MG63 (cell line): ENCODE data around the gene METTL9. TPM values are rescaled to one million over a fixed set of nuclear protein-coding genes. Genes with fewer than 3 reads are reported as not detected.
A peak's percentile ranks its signal among the peaks of the same experiment; 100 is the strongest.
"Not testable (repeated sequence)": the region's sequence is repeated elsewhere in the genome, so short reads cannot be mapped to it uniquely, and the experiment has no call there.

Experiments used
- DNase-seq: peaks from one replicate; pipeline ENCODE4 v3.0.0-alpha.2; 2020
- H3K27me3 ChIP-seq: fragments of 250-450 bp; sonication (Bioruptor Pico); 2 replicates; pipeline ENCODE4 v1.5.1; 2020; ENCODE audit warnings: mild to moderate bottlenecking, moderate library complexity
- H3K36me3 ChIP-seq: fragments of 250-450 bp; sonication (Bioruptor Pico); 2 replicates; pipeline ENCODE4 v1.5.1; 2020; ENCODE audit warnings: mild to moderate bottlenecking, moderate library complexity
- H3K4me3 ChIP-seq: fragments of 250-450 bp; sonication (Bioruptor Pico); 2 replicates; pipeline ENCODE4 v1.5.1; 2020; ENCODE audit warnings: mild to moderate bottlenecking, moderate library complexity
- H3K9me3 ChIP-seq: fragments of 250-450 bp; sonication (Bioruptor Pico); 2 replicates; pipeline ENCODE4 v1.5.1; 2020; ENCODE audit warnings: mild to moderate bottlenecking, moderate library complexity
- total RNA-seq: library from RNA; depleted of rRNA; stranded (reverse); fragments of >200 nt; shearing (Covaris generic); gene quantifications from 2 replicates; pipeline ENCODE4 v1.2.3, GENCODE V29; 2014; ENCODE audit warnings: low replicate concordance

The METTL9 gene
- total RNA-seq, 1 experiment from 2014 or later, result 210 TPM

DNA sequence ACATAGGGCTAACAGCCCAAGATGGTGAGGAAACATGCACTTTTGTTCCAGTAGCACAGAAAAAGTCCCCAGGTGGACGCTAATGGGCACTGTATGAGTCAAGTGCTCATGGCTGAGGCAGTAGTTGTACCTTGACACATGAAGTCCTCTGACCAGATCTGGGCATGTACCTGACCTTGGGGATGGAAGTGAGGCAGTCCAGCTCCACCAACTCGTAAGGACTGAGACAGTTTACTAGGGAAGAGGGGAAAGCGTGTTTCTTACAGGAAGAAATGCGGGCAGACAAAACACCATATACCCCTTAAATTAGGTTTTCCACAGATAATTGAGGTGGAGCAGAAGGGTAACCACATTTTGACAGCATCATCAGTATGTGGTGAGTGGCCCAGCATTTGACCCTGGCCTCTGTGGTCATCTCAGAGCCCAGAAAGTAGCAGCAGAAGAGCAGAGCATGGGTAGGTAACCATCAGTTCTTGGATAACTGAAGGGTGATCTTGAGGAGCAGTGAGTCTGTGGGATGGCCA lies 32.4 kb upstream of the METTL9 start:
- DNase-seq, result no peak
- Histone ChIP-seq H3K27me3 (no peaks in the 10 kb centered on the region), H3K9me3 (no peaks in the 10 kb centered on the region), H3K4me3 (no peak overlapping the region), H3K36me3 (no peaks in the 10 kb centered on the region)

DNA sequence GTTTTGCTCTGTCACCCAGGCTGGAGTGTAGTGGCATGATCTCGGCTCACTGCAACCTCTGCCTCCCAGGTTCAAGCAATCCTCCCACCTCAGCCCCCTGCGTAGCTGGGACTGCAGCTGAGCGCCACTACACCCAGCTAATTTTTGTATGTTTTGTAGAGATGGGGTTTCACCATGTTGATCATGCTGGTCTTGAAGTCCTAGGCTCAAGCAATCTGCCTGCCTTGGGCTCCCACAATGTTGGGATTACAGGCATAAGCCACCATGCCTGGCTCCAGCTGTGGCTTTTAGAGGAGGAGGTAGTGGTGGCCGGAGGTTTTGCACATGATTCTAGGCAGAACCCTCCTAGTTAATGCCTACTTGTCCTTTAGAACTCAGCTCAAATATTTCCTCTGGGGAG lies 31.9 kb upstream of the METTL9 start:
- H3K9me3 ChIP-seq, DNase-seq, H3K4me3 ChIP-seq, H3K36me3 ChIP-seq, H3K27me3 ChIP-seq: not testable (repeated sequence)

DNA sequence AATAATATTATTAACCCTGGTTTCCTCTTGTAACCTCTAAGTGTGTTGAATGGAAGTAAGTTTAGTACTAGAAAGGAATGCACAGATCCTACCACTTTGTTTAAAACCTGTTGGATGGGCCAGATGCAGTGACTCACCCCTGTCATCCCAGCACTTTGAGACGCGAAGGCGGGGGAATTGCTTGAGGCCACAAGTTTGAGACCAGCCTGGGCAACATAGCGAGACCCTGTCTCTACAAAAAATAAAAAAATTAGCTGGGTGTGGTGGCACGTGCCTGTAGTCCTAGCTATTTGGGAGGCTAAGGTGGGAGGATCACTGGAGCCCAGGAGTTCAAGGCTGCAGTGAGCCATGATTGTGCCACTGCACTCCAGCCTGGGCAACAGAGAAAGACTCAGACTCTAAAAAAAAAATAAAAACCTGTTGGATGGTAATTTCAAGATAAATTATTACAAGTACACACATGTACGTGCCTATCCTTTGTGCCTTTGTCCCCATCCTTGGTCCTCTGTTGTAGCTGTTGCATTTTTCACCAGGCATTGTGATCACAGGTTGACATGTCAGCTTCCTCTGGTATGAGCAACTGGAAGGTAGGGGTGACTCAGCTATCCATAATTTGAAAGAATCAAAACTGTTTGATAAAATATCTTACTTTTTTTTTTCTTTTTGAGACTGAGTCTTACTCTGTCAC lies 30.7 kb upstream of the METTL9 start:
- H3K36me3 ChIP-seq, result no peaks in the 10 kb centered on the region
- peak; percentile 24 for DNase-seq
- H3K4me3 ChIP-seq, result no peak overlapping the region
- no peaks in the 10 kb centered on the region for H3K27me3 ChIP-seq
- H3K9me3 ChIP-seq, result no peaks in the 10 kb centered on the region

DNA sequence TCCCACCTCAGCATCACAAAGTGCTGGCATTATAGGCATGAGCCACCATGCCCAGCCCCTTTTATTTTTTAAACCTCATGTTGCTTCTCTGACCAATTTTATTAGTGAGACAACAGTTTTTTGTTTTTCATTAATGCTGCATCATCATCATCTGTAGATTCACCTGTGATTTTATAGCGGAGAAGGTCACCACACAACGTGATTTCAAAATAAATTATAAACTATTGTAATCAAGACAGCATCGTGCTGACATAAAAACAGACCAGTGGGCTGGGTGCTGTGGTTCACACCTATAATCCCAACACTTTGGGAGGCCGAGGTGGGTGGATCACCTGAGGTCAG lies 28.7 kb upstream of the METTL9 start:
- DNase-seq, result no peak
- Histone ChIP-seq H3K9me3 (no peaks in the 10 kb centered on the region), H3K36me3 (no peaks in the 10 kb centered on the region), H3K4me3 (no peak overlapping the region), H3K27me3 (no peaks in the 10 kb centered on the region)

DNA sequence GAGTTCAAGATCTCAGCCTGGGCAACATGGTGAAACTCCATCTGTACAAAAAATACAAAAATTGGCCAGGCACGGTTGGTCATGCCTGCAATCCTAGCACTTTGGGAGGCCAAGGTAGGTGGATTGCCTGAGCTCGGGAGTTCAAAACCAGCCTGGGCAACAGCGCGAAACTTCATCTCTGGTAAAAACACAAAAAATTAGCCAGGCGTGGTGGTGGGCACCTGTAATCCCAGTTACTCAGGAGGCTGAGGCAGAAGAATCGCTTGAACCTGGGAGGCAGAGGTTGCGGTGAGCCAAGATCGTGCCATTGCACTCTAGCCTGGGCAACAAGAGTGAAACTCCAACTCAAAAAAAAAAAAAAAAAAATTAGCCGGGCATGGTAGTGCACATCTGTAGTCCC lies 25.9 kb upstream of the METTL9 start:
- not testable (repeated sequence) for H3K27me3 ChIP-seq, H3K4me3 ChIP-seq, H3K9me3 ChIP-seq, DNase-seq, H3K36me3 ChIP-seq

DNA sequence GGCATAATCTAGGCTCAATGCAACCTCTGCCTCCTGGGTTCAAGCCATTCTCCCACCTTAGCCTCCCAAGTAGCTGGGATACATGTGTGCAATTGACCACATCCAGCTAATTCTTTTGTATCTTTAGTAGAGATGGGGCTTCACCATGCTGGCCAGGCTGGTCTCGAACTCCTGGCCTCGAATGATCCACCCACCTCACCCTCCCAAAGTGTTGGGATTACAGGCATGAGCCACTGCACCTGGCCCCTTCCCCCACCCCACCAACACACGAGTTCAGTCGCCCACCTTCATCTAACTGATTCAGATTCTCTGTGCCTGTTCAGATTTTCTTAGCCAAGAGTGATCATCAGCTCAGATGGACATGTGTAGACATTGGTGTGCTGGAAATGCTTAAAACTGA lies 25.0 kb upstream of the METTL9 start:
- no peaks in the 10 kb centered on the region; the same call in 1 of the 2 replicates for H3K27me3 ChIP-seq

DNA sequence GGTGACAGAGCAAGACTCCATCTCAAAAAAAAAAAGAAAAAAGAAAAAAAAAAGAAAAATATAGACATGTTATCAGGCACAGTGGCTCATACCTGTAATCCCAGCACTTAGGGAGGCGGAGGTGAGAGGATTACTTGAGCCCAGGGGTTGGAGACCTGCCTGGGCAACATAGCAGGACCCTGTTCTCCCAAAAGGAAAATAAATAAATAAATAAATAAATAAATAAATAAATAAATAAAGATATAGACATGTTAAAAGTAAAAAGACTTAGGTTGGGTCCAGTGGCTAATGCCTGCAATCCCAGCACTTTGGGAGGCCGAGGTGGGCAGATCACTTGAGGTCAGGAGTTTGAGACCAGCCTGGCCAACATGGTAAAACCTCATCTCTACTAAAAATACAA lies 23.1 kb upstream of the METTL9 start:
- not testable (repeated sequence) for H3K4me3 ChIP-seq, H3K36me3 ChIP-seq, DNase-seq, H3K27me3 ChIP-seq, H3K9me3 ChIP-seq

More for the DNA sequence above, 25.0 kb upstream of the METTL9 start:
- H3K36me3 ChIP-seq, result no peaks in the 10 kb centered on the region
- no peak for DNase-seq
- H3K4me3 ChIP-seq, result no peak overlapping the region
- no peaks in the 10 kb centered on the region for H3K9me3 ChIP-seq

DNA sequence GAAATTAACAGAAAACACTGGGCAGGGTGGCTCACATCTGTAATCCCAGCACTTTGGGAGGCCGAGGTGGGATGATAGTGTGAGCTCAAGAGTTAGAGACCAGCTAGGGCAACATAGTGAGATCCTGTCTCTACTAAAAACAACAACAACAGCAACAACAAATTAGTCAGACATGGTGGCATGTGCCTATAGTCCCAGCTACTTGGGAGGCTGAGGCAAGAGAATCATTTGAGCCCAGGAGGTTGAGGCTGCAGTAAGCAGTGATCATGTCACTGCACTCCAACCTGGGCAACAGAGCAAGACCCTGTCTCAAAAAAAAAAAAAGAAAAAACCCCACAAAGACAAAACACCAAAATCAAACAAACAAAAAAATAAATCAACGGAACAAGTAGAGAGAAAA lies 21.9 kb upstream of the METTL9 start:
- not testable (repeated sequence) for H3K36me3 ChIP-seq, H3K4me3 ChIP-seq, DNase-seq, H3K27me3 ChIP-seq, H3K9me3 ChIP-seq

DNA sequence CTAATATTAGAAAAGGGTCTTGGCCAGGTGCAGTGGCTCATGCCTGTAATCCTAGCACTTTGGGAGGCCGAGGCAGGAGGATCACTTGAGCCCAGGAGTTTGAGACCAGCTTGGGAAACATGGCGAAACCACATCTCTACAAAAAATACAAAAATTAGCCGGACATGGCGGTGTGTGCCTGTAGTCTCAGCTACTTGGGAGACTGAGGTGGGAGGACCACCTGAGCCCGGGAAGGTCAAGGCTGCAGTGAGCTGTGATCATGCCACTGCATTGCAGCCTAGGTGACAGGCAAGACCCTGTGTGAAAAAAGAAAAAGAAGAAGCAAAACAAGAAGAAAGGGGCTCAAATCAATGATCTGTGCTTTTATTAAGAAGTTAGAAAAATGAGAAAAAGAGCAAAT lies 21.1 kb upstream of the METTL9 start:
- H3K9me3 ChIP-seq, H3K4me3 ChIP-seq, DNase-seq, H3K27me3 ChIP-seq, H3K36me3 ChIP-seq: not testable (repeated sequence)

DNA sequence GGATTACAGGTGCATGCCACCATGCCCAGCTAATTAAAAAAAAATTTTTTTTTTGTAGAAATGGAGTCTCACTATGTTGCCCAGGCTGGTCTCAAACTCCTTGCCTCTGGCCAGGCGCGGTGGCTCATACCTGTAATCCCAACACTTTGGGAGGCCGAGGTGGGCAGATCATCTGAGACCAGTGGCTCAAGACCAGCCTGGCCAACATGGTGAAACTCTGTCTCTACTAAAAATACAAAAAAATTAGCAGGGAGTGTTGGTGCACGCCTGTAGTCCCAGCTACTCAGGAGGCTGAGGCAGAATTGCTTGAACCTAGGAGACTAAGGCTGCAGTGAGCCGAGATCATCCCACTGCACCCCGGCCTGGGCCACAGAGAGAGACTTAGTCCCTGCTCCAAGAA lies 19.2 kb upstream of the METTL9 start:
- not testable (repeated sequence) for H3K27me3 ChIP-seq, DNase-seq, H3K4me3 ChIP-seq, H3K36me3 ChIP-seq, H3K9me3 ChIP-seq

DNA sequence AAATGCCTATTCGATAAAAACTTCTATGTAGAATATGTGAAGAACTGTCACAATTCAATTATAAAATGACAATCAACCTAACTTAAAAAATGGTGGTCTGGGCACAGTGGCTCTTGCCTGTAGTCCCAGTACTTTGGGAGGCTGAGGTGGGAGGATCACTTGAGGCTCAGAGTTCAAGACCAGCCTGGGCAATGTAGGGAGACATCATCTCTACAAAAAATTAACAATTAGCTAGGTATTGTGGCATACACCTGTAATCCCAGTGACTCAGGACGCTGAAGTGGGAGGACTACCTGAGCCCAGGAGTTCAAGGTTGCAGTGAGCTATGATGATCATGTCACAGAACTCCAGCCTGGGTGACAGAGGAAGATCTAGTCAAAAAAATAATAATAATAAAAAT lies 18.6 kb upstream of the METTL9 start:
- H3K4me3 ChIP-seq, result no peak overlapping the region
- no peaks in the 10 kb centered on the region; the same call in 1 of the 2 replicates for H3K27me3 ChIP-seq
- no peaks in the 10 kb centered on the region for H3K9me3 ChIP-seq
- H3K36me3 ChIP-seq, result no peaks in the 10 kb centered on the region
- no peak for DNase-seq

DNA sequence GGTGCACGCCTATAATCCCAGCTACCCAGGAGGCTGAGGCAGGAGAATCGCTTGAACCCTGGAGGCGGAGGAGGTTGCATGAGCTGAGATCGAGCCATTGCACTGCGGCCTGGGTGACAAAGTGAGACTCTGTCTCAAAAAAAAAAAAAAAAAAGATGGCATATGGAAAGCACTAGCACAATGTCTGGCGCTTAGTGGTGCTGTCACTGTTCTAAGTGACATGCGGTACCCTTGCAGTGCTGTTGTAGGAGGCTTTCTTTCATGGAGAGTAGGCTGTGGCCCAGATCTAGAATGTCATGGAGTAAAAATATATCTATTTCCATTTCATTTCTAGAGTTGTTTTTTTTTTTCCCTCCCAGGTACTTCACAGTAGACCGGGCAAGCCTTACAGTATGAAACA lies 14.6 kb upstream of the METTL9 start:
- Histone ChIP-seq H3K36me3 (no peaks in the 10 kb centered on the region), H3K27me3 (no peaks in the 10 kb centered on the region), H3K9me3 (no peaks in the 10 kb centered on the region), H3K4me3 (no peak overlapping the region)
- DNase-seq, result no peak

DNA sequence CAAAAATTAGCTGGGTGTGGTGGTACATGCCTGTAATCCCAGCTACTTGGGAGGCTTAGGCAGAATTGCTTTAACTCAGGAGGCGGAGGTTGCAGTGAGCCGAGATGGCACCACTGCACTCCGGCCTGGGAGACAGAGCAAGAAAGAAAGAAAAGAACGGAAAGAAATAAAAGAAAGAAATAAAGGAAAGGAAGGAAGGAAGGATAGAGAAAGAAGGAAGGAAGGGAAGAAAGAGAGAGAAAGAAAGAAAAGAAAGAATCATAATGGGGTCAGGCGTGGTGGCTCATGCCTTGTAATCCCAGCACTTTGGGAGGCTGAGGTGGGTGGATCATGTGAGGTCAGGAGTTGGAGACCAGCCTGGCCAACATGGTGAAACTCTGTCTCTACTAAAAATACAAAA lies 10.8 kb upstream of the METTL9 start:
- H3K27me3 ChIP-seq, H3K36me3 ChIP-seq, H3K9me3 ChIP-seq, H3K4me3 ChIP-seq: not testable (repeated sequence)
- DNase-seq, result peak; percentile 39

DNA sequence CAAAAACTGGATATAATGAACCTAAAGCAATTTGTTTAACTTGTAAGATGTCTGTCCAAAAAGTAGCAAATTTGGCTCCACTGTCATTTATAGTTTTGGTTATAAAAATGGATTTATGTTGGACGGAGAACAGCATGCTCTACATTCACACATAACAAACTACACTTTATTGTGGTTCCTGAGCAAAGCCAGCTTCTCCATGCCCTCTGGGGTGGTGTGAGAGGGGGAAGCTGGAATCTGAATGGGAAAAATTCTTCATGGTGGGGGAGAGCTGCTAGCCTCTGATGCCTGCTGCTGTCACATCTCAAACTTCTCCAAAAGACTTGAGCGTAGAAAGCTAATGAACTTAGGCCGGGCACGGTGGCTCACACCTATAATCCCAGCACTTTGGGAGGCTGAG lies 9.8 kb upstream of the METTL9 start:
- Histone ChIP-seq H3K9me3 (no peaks in the 10 kb centered on the region), H3K36me3 (no peaks in the 10 kb centered on the region), H3K4me3 (no peak overlapping the region), H3K27me3 (no peaks in the 10 kb centered on the region)
- DNase-seq, result no peak

DNA sequence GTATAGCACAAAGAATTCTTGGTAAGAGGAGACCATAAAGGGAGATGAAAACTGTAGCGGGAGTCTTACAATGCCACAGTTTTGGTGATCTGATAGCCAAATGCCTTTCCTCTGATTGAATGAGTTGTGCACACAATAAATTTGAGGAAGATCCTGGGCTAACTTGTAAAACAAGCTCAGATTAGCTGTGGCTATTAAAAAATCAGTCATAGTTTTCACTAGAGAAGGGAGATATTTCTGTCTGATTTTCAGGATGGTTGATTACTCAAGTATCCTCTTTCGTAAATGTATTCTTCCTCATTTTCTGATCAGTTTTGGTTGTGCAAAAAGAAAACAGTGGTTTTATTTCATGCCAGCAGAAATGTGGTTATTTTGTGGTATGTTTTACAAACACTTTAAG lies 9.1 kb upstream of the METTL9 start:
- no peaks in the 10 kb centered on the region for H3K27me3 ChIP-seq
- H3K9me3 ChIP-seq, result no peaks in the 10 kb centered on the region
- no peaks in the 10 kb centered on the region for H3K36me3 ChIP-seq
- DNase-seq, result no peak
- no peak overlapping the region for H3K4me3 ChIP-seq

DNA sequence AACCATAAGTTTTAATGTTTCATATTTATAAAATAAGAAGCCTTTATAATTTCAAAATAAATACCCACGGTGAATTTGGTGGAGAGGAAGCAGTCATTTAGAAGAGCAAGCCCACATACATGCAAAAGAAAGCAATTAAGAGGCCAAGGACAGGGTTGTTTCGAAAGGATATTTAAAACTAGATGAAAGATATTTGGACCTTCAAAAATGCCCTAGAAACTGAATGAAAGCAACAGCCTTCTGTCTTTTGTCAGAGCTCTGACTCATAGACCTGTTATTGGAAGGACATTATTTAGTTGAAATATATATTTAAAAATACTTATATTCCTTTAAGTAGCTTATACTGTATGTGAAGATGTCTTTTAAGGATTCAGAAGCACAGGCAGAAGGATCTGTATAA lies 8.6 kb upstream of the METTL9 start:
- Histone ChIP-seq H3K4me3 (no peak overlapping the region), H3K27me3 (no peaks in the 10 kb centered on the region), H3K36me3 (no peaks in the 10 kb centered on the region), H3K9me3 (no peaks in the 10 kb centered on the region)
- DNase-seq, result no peak

DNA sequence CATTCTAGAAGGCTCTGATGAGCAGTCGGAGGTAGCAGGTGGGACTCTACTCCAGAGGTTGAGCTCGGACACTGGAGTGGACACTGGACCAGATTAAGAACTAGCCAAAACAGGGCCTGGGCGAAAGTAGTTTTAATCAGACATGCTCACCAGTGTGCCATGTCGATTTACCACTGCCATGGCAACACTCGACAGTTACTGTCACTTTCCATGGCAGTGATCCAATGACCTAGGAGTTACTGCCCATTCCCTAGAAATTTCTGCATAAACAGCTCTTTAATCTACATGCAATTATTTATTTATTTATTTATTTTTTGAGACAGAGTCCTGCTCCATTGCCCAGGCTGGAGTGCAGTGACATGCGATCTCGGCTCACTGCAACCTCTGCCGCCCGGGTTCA lies 7.2 kb upstream of the METTL9 start:
- Histone ChIP-seq H3K4me3 (no peak overlapping the region), H3K36me3 (no peaks in the 10 kb centered on the region), H3K27me3 (no peaks in the 10 kb centered on the region), H3K9me3 (no peaks in the 10 kb centered on the region)
- DNase-seq, result no peak

DNA sequence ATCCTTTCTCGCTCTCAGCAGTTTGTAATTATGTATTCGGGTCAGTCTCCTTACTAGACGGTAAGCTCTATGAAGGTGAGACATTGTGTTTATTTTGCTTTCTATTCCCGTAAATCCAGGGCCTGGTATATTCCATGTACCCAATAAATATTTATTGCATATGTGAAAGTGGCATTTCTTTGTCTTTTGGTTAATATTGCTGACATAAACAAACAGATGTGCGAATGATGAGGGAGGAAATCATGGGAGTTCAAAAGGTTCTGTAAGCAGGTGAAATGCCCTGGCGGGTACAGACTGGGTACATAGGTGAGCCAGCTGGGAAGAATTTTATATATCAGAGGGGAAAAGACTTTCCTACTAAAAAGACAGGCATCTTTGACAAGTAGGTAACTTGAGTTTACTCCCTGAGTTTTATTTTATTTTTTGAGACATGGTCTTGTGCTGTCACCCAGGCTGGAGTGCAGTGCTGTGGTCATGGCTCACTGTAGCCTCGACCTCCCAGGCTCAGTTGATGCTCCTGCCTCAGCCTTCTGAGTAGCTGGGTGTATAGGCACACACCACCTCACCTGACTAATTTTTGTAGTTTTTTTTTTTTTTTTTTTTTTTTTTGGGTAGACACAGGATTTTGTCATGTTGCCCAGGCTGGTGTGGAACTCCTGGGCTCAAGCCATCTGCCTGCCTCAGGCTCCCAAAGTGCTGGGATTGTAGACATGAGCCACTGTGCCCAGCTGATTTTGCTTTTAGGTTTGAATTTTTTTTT lies 5.7 kb upstream of the METTL9 start:
- H3K9me3 ChIP-seq, result no peaks in the 10 kb centered on the region
- no peaks in the 10 kb centered on the region for H3K27me3 ChIP-seq
- DNase-seq, result no peak
- no peak overlapping the region for H3K4me3 ChIP-seq
- H3K36me3 ChIP-seq, result no peaks in the 10 kb centered on the region
